ENCODE data around the gene IFT20.

DNA sequence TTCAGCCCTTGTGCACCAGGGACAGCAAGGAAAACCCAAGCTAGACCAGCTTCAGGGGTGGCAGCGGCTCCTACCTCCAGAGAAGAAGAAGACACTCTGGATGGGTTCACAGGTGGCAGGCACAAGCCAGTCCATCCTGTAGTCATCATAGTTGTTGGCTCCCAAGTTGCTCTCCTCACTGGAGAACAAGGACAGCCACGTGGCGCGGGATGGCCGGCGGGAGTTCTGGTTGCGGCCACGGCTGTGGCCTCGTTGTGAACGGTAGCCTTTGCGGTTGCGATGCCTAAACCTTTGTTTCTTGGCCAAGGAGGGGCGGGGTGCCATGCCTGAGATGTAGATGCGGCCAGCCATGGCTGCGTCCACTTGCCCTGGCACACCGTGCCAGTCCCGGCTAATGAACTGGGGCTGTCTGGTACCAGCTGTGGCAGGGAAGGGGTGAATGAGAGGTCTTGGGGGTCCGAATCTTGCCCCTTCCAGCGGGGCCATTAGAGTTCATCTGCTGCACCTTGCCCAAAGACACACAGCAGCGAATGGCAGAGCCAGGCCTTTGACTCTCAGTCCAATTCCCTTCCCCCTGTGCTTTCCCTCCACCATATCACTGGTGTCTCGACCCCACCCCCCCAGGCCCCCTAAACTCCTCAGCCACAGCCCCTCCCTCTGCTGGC, 32.5 kb upstream of the IFT20 start:
- TF ChIP-seq POLR2A (IDR thresholded peaks at IDR 0.05; ENCODE audit: low read length) (no peak), GATA1 (IDR thresholded peaks at IDR 0.05; ENCODE audit: low read depth, low read length) (no peak)
